Right renal pelvis (tissue), 4 donors: ENCODE data around the gene MAD2L2. TPM values are rescaled to one million over a fixed set of nuclear protein-coding genes. Genes with fewer than 3 reads are reported as not detected.

Experiments used
- DNase-seq, 4 donors: peaks; one replicate each; pipeline ENCODE4 v3.0.0-alpha.2; 2013; ENCODE audit warnings: low read depth in 4 of 4, low spot score in 3 of 4, missing footprints in 1 of 4
- polyA plus RNA-seq, 4 donors: library from polyadenylated mRNA; unstranded; fragments of 120-200 nt; gene quantifications; one replicate each; pipeline ENCODE4 v1.2.1, GENCODE V29; 2013; ENCODE audit not compliant: insufficient read length in 4 of 4

MAD2L2 gene
- polyA plus RNA-seq, 4 donors = 40.4 to 55.5 (median 45.4) TPM

DNA sequence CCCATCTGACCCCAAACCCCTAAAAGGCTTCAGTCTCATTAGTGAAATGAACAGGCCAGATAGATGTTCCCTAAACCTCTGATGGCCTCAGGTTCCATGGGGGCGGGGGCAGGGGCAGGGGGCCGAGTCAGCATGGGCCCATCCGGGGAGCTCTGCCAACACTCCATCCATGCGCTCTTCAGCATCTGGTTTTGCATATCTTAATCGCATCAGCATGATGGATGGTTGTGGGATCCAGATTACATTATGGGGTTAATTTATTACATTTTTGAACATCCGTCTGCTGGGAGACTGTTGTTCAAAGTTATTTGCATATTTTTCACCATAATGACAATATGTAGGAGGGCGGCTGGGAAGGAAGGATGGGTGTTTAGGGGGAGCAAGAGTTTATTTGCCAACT lies 3.1 kb upstream of the MAD2L2 start:
- DNase-seq = no peak

DNA sequence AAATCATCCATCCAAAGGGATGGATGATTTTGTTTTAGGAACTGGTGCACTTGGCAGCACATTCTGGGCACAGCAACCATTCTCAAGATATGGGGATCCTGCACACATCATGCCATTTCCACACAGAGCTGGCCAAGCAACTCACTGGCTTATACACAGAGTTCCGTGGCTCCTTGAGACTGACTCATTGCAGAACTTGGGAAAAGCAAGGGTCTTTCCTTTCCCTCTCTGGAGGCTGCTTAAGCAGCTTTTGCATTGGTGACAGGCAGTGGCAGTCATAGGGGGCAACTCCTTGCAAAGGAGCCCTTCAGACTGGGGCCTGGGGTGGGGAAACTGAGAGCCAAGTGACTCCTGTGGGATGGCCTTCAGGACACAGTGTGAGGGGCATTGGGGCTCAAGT lies 1.9 kb upstream of the MAD2L2 start:
- no peak for DNase-seq

DNA sequence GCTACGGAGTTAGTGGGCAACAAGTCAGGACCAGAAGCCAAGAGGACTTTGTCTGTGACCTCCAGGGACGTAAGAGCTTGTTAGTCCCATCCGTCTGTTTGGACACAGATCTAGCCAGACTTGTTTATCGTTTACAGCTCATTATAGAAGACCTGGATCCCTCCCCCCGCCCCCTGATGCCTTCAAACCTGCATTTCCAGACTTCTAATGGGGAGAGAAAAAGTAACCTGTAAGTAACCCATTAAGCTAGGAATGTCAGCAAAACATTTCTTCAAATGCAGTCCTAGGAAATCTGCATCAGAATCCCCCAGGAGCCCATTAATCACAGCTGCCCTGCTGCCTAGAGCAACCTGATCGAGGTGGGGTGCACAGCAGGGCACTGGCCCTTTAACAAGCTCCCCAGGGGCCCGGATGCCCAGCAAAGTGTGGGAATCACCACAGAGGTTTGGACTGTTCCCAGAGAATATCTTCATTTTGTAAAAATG lies 1.4 kb upstream of the MAD2L2 start:
- DNase-seq = no peak

DNA sequence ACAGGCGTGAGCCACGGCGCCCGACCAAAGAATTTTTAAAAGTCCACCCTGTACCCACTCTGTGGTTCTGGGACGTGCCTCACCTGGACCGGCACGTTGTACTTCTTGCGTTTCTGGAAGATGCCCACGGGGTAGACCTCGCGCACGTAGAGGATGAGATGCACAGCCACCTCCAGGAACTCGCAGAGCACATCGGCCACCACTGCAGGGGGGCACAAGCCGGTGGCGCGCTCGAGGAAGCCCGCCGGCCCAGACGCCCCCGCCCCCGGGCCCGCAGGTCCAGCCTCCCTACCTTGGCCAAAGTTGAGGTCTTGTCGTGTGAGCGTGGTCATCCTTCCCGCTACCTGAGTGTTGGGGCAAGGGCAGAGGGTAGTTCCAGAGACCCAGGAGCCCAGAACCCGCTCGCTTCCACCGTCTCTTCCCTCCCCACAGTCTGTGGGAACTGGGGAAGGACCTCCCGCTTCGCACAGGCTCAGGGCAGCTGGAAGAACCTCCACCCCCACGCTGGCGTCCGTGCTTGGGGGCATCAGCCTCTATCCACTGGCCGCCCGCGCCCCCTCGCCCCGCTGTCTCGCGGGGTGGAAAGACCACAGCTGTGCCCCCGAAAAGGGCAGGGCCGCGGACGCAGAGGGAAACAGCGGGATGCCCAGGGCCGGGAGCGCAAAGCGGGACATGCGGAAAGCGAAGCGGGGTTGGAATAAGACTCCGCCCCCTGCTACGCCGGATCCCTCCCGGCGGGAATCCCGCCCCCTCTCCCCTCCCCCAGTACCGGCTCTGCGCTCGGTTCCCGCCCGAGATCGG lies 478 bp downstream of the MAD2L2 start:
- DNase-seq = no peak

DNA sequence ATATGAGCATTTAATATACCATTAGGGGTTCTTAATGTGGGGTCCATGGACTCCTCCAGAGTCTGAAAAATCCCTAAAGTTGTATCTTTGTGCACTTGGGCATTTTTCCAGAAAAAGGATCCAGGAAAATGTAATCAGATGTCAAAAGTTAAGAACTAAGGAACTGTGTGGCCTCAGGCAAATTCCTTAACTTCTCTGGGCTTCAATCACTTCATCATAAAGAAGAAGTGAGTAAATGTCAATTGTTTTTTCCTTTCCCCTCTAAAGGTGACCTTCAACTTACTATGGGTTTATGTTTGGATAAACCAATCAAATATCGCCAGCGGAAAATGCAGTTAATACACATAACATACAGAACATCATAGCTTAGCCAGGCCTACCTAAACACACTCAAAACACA lies 2.5 kb downstream of the MAD2L2 start:
- DNase-seq = no peak

DNA sequence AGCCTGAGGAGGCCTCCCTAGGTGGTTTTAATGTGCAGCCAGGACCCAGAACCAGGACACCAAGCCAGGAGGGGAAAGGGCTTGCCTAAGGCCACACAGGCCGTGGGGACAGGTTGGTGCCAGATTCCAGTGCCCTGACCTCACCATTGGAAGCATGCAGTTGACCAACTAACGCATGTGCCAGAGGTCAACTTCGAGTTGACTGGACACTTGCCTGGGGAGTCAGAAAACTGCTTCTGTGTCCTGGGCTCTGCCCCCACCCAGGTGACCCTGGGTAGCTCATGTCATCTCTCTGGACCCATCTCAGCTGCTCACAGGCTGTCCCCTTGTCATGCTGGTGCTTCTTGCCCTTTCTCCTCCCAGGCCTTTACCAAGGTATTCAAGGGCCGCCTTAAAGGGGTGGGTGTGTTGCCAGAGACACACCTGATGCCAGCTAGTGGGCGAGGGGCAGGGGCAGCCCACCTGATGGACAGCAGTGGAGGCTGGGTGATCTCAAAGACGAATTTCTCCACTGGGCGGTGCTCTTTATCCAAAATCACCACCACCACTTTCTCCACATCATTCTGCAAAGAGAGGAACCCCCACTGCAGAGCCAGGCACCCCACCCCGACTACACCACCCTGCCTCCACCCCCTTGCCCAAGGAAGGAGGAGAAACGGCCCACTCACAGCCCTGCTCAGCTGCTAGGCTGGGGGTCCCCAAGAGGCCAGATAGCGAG lies 4.4 kb downstream of the MAD2L2 start:
- no peak for DNase-seq

DNA sequence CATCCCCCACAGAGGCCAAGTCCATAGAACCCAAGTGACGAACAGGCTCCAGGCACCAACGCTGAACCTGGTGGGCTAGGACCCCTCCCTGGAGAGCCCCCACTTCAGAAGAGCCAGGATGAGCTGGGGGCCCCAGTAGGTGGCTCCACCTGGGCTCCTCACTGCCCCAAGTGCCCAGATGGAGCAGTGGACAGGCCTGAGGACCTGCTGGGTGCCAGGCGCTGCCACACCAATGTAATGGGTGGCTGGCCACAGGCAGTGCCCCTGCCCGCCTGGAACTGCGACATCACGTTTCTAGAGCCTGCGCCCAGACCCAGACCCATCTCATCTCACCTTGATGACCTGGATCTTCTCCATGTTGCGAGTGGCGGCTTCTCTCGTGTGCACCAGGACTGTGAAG lies 5.6 kb downstream of the MAD2L2 start:
- DNase-seq = no peak

DNA sequence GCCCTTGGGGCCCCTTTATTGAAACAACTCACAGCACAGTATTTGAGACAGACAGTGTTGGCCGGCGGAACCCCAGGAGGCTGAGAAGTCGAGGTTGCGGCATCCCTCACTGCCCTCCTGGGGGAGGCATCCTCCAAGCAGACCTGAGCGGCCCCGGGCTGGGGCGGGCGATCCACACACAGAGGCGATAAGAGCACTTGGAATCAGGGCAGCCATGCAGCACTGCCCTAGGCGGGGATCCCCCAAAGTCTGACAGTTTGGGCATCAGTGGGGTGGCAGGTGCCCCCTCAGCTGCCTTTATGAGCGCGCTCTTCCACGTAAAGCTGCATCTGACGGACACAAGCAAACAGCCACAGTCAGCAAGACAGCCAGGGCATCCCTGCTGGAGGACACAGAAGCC lies 6.5 kb downstream of the MAD2L2 start:
- no peak for DNase-seq

DNA sequence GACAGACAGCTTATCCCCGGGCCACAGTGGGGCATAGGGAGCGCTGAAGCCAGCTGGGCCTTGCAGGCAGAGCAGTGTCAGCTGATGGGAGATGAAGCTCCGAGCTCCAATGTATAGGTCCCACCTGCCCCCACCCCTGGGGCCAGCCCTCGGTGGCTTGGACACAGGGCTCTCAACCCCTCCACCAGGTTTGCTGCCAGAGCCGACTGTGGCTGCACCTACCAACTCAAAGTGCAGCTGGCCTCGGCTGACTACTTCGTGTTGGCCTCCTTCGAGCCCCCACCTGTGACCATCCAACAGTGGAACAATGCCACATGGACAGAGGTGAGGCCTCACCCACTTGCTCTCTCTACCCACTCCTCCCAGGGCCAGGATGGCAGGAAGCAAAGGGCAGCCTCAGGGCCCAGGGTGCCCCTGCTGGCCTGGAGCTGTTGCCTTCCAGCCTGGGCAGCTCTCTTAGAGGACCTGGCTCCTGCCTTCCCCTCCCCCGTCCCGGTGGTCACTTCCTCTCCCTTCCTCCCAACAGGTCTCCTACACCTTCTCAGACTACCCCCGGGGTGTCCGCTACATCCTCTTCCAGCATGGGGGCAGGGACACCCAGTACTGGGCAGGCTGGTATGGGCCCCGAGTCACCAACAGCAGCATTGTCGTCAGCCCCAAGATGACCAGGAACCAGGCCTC lies 7.7 kb downstream of the MAD2L2 start:
- DNase-seq = no peak

DNA sequence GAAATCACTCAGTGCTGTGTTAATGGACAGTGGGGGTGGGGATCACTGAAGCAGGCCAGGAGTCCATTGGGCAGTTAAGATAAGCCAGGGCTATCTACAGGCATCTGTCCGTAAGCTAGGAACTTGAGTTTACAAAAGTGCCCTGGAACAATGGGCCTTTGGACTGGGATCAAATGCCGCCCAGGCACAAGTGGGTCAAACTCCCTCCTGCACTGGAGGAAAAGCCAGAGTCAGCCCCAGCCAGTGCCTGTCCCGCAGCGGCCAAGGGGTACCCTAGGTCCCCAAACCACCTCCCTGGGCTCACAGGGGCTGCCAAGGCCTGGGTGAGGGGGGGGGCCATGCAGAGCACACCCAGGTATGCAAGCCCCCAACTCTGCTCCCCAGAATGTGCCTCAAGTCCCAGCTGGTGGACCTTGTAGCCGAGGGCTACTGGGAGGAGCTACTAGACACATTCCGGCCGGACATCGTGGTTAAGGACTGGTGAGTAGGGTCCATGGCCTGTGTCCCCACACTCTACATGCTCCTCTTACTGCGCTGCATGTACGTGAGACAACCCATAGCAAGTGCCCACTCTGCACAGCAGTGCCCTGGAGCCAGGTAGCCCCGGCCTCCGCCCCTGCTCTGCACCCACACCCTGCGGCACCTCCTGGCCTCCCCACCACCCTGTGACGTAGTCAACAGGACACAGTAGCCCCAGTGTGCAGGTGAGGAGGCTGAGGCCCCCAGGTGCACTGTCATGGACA lies 9.2 kb downstream of the MAD2L2 start:
- no peak for DNase-seq

DNA sequence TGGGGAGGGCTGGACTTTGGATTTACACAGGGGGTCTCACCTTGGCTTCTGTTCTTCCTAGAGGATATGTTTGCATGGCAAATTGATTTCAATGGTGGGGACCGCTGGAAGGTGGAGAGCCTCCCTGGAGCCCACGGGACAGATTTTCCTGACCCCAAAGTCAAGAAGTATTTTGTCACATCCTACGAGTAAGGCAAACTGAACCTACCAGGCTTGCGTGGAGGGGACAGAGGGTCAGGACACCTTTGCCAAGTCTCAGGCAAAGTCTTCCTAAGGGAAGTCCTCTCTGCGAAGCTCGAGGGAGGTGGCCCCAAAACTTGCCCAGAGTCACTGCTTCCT lies 9.8 kb downstream of the MAD2L2 start:
- DNase-seq = no peak

DNA sequence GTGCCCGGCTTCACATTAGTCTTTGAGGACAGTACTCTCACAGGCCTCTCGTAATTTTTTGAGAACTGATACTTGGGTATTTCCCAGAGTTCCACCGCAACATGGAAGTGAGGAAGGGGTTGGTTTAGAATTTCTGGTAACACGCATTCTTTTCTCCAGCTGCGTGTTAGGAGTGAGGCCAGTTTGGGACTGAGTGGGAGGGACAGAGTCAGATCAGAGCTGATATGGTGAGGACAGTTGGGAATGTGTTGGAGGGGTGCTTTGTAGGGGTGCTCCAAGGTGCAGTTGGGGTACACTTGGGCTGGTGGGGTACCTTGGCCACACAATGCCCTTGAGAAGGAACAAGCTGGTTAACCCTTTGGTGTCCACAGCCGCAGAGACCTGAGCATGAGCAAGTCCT lies 10.2 kb downstream of the MAD2L2 start:
- DNase-seq = no peak

DNA sequence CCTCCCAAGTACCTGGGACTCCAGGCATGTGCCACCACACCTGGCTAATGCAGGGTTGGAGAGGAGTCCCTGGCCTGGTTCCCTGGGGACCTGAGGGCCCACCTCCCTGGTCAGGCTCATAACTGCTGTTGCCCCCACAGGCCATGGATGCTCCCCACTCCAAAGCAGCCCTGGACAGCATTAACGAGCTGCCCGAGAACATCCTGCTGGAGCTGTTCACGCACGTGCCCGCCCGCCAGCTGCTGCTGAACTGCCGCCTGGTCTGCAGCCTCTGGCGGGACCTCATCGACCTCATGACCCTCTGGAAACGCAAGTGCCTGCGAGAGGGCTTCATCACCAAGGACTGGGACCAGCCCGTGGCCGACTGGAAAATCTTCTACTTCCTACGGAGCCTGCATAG lies 12.4 kb downstream of the MAD2L2 start:
- DNase-seq = no peak

DNA sequence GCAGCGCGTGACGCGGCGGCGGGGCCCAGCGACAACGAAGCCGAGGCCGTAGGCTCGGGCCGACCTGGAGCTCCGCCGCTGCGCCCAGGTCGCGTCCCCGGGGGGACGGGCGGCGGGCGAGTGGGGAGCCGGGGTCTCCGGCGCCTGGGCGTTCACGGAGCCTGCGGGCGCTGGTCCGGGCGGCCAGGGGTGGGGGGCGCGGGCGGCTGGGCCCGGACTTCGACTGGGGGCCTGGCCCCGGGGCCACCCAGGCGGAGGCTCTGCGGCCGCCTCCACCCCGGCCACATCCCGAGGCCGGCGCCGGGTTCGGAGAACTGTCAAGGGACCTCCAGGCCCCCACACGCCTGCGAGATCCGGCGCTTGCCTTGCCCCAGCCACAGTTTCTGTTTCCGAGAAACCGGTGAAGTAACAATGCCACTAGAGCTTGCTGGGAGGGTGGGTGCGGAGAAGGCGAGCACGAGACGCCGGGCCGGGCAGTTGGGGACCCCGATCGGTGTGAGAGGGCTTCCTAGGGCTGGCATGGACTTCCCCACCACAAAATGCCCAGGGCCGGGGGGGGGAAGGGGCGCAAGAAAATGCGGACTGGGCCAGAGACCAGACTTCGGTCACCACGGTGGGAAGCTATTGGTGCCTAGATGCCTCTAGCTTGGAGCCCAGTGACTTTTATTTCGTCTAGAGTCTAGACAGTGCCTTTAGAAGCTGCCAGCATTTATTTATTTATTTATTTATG lies 16.4 kb downstream of the MAD2L2 start:
- no peak for DNase-seq

DNA sequence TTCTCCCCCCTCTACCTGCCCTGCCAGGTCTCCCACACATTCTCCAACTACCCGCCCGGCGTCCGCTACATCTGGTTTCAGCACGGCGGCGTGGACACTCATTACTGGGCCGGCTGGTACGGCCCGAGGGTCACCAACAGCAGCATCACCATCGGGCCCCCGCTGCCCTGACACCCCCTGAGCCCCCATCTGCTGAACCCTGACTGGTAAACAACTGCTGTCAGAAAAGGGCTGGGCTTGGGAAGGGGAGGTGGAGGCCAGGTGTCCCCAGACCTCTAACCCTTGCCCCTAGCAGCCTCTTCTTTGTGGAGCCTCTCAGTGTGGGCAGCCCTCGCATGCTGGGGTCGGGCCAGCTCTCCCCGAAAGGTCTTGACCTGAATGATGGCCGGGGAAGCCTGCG lies 19.8 kb downstream of the MAD2L2 start:
- DNase-seq = no peak

DNA sequence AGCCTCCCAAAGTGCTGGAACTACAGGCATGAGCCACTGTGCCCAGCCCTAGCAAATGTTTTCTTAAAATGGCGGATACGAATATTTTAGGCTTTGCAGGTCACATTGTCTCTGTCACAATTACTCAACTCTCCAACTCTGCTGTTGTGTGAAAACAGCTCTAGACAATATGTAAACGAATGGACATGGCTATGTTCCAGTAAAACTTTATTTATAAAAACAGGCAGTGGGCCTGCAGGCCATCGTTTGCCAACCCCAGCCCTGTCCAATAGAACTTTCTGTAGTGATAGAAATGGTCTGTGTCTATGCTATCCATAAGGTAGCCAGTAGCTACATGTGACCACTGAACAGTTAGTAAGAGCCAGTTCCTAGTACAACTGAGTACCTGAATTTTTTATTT lies 21.2 kb downstream of the MAD2L2 start:
- no peak for DNase-seq

DNA sequence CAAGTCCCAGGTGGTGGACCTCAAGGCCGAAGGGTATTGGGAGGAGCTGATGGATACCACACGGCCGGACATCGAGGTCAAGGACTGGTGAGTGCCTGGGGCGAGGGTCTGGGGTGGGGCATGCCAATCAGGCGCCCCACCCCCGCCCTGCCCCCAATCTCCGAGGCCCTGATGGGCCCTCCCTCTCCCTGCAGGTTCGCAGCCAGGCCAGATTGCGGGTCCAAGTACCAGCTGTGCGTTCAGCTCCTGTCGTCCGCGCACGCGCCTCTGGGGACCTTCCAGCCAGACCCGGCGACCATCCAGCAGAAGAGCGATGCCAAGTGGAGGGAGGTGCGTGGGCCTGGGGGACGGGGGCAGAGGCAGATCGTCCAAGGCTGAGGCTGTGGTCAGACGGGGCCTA lies 22.4 kb downstream of the MAD2L2 start:
- no peak for DNase-seq

DNA sequence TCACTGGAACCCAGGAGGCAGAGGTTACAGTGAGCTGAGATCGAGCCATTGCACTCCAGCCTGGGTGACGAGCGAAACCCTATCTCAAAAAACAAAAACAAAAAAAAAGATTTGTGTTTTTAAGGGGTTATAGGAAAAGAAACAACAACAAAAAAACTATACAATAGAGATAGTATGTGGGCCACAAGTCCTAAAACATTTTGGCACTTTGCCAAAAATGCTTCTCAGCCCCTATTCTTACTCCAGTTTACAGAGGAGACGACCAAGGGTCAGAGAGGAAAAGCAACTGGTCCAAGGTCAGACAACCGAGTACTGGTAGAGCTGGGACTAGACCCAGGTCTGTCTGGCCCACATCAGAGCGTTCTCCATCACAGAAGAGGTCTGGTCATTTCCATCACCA lies 23.3 kb downstream of the MAD2L2 start:
- no peak for DNase-seq

DNA sequence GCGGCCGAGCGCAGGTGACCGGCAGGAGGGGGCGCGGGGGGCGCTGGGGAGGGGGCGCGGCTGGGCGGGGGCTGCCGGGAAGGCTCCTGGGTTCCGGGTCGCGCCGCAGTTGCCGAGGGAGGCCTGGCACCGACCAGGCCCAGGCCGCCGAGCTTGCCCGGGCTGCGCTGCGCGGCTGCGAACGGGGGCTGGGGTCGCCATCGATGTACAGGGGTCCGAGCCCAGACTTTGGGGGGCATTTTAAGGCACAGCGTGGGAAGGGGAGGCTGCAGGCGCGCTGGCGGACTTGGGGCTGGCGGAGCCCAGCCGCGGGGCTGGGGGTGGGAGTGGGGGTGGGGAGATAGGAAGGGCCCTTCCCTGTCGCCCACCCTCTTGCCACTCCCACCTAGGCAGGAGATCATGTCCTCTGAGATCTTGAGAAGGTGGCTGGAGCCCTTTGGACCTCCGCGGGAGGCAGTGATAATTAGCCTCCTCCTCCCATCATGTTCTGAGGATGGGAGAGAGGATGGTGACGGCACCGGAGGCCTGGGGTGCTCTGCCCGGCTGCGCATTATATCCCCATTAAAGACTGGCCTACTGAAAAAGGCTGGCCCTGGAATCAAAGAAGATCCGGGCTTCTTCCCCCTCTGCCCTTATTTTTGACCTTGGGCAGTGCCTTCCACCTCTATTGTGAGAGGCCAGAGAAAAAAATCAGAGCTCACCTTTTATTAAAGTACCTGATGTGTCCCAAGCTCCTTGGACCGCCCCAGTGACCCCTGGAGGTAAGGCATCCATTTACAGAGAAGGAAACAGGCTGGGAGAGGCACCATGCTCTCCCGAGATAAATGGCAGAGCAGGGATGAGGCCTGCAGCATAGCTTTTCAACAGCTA lies 25.8 kb downstream of the MAD2L2 start:
- DNase-seq = no peak
